ENCODE results near the gene SLC10A1. TPM values are rescaled to one million over a fixed set of nuclear protein-coding genes. Genes with fewer than 3 reads are reported as not detected.

SLC10A1 gene
- total and polyA plus RNA-seq, 2 of the 4 experiments (the other 2 are of a cell fraction): 0.03 TPM; not detected in 1

DNA sequence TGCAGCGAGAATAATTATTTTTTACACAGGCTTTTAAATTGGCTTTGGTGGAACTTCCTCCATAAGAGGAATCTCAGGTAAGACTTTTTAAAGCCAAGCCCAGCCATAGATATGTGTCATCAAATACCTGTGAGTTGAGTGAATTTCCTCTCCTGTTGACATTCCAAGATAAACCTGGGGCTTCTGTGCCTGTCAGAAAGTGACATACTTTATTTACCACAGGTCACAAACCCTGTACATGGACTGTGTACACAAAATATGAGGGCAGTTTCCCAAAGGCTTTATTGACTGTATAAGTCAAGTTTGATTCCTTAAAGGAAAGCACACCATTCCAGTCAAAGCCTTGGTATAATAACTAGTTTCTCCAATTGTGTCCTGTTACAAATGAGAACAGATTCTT is 56.0 kb downstream of the SLC10A1 start:
- intact Hi-C loops (cut with micrococcal nuclease) (no loop called here), dilution Hi-C loops (cut with HindIII; ENCODE audit: low sequenced_read_pairs, unreplicated experiment) (no loop called here)
- no TSS peak for BruUV-seq (replicated peaks)

More for the DNA sequence above, 56.0 kb downstream of the SLC10A1 start:
- no peak overlapping the region for H2AK5ac ChIP-seq (ENCODE audit: low read depth, low read length)
- TF ChIP-seq RCOR1 (IDR thresholded peaks at IDR 0.05; ENCODE audit: insufficient replicate concordance, low read length) (no peak), BHLHE40 (IDR thresholded peaks at IDR 0.05; ENCODE audit: low read depth, low read length) (no peak), CEBPB (IDR thresholded peaks at IDR 0.05; ENCODE audit: low read depth, low read length) (no peak), POLR2A (IDR thresholded peaks at IDR 0.05; ENCODE audit: low read depth, low read length) (no peak), RFX5 (IDR thresholded peaks at IDR 0.05; ENCODE audit: low read depth, low read length) (no peak), MAFK (IDR thresholded peaks at IDR 0.05; ENCODE audit: low read depth, low read length) (no peak), SMC3 (IDR thresholded peaks at IDR 0.05; ENCODE audit: low read depth, low read length) (no peak), MAZ (IDR thresholded peaks at IDR 0.05; ENCODE audit: borderline replicate concordance, low read depth, low read length) (no peak), RAD21 (IDR thresholded peaks at IDR 0.05; ENCODE audit: low read length) (no peak), NFE2L2 (IDR thresholded peaks at IDR 0.05; ENCODE audit: low read depth, low read length) (no peak), MXI1 (IDR thresholded peaks at IDR 0.05; ENCODE audit: borderline replicate concordance, low read depth, low read length) (no peak), CHD1 (IDR thresholded peaks at IDR 0.05; ENCODE audit: low read depth, low read length) (no peak)
- TF ChIP-seq, protein P1, sequence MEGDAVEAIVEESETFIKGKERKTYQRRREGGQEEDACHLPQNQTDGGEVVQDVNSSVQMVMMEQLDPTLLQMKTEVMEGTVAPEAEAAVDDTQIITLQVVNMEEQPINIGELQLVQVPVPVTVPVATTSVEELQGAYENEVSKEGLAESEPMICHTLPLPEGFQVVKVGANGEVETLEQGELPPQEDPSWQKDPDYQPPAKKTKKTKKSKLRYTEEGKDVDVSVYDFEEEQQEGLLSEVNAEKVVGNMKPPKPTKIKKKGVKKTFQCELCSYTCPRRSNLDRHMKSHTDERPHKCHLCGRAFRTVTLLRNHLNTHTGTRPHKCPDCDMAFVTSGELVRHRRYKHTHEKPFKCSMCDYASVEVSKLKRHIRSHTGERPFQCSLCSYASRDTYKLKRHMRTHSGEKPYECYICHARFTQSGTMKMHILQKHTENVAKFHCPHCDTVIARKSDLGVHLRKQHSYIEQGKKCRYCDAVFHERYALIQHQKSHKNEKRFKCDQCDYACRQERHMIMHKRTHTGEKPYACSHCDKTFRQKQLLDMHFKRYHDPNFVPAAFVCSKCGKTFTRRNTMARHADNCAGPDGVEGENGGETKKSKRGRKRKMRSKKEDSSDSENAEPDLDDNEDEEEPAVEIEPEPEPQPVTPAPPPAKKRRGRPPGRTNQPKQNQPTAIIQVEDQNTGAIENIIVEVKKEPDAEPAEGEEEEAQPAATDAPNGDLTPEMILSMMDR (conservative IDR thresholded peaks at IDR 0.05; ENCODE audit: low read depth, low read length): no peak
- TF ChIP-seq, protein P2, sequence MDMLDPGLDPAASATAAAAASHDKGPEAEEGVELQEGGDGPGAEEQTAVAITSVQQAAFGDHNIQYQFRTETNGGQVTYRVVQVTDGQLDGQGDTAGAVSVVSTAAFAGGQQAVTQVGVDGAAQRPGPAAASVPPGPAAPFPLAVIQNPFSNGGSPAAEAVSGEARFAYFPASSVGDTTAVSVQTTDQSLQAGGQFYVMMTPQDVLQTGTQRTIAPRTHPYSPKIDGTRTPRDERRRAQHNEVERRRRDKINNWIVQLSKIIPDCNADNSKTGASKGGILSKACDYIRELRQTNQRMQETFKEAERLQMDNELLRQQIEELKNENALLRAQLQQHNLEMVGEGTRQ (IDR thresholded peaks at IDR 0.05; ENCODE audit: low read depth, low read length): no peak
- TF ChIP-seq, protein P3, sequence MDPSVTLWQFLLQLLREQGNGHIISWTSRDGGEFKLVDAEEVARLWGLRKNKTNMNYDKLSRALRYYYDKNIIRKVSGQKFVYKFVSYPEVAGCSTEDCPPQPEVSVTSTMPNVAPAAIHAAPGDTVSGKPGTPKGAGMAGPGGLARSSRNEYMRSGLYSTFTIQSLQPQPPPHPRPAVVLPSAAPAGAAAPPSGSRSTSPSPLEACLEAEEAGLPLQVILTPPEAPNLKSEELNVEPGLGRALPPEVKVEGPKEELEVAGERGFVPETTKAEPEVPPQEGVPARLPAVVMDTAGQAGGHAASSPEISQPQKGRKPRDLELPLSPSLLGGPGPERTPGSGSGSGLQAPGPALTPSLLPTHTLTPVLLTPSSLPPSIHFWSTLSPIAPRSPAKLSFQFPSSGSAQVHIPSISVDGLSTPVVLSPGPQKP (IDR thresholded peaks at IDR 0.05; ENCODE audit: borderline replicate concordance, low read depth, low read length): no peak
- H3K14ac ChIP-seq (replicated peaks; ENCODE audit: low read depth, low read length): no peak overlapping the region
- no peak overlapping the region for H2BK20ac ChIP-seq (ENCODE audit: low read depth, low read length)
- WGBS, 2 experiments (ENCODE audit: extremely low coverage in 2 of 2, insufficient read length in 1 of 2): no CpG with 5 or more reads among the region's 1 CpG
- H3K36me3 ChIP-seq (ENCODE audit: control insufficient read depth, insufficient read depth, low read length): no peaks in the 10 kb centered on the region
- DNase-seq (no peak), ATAC-seq (ENCODE audit: low read depth) (no peak)
- no peak overlapping the region for H3K4me2 ChIP-seq (ENCODE audit: low read depth, low read length)
- H3K4ac ChIP-seq (ENCODE audit: low read depth, low read length): no peak overlapping the region
- H3K9me3 ChIP-seq (ENCODE audit: control insufficient read depth, insufficient read depth, low read length): no peaks in the 10 kb centered on the region
- no peak overlapping the region for H2AFZ ChIP-seq (replicated peaks; ENCODE audit: low read length, poor library complexity)
- POLR2A ChIA-PET (ENCODE audit: unreplicated experiment): no interaction called here
- no peak overlapping the region for H2BK5ac ChIP-seq (ENCODE audit: low read depth, low read length, poor library complexity, severe bottlenecking)
- H3K18ac ChIP-seq (ENCODE audit: low read depth, low read length): no peak overlapping the region
- no peak overlapping the region for H3K27ac ChIP-seq (ENCODE audit: insufficient read depth, low read length)
- H3K56ac ChIP-seq (ENCODE audit: extremely low read depth, insufficient read depth, low read length): no peak overlapping the region
- H3K79me1 ChIP-seq (ENCODE audit: low read depth in 1 of 2, low read length in 2 of 2): no peaks in the 10 kb centered on the region
- in situ Hi-C loops (cut with MboI; ENCODE audit: low sequenced_read_pairs): loop anchor here (25.0 kb wide), 1 partner anchor 479 kb away; the partner anchor contains the start of gene GALNT16
- H3K9me1 ChIP-seq (ENCODE audit: insufficient read depth, low read length): no peaks in the 10 kb centered on the region
- H4K20me1 ChIP-seq (ENCODE audit: insufficient read depth, low read length): no peaks in the 10 kb centered on the region
- CTCF ChIA-PET: no interaction called here
- H3K23ac ChIP-seq (ENCODE audit: low read depth, low read length): no peak overlapping the region
- H3K27me3 ChIP-seq (ENCODE audit: control insufficient read depth, insufficient read depth, low read length): peaks cover 10% of the 10 kb centered on the region
- no peaks in the 10 kb centered on the region for H3K4me1 ChIP-seq (ENCODE audit: control insufficient read depth, insufficient read depth, low read length)
- H4K91ac ChIP-seq (ENCODE audit: insufficient read depth, low read depth, low read length): no peak overlapping the region
- no peak overlapping the region for H3K9ac ChIP-seq (ENCODE audit: low read depth, low read length)
- H4K5ac ChIP-seq (ENCODE audit: low read depth, low read length): no peak overlapping the region
- no peak overlapping the region for H2AK9ac ChIP-seq (replicated peaks; ENCODE audit: low read depth, low read length, poor library complexity)
- no peak overlapping the region for H4K8ac ChIP-seq (ENCODE audit: low read depth in 2 of 2, low read length in 2 of 2)
- H2BK15ac ChIP-seq (ENCODE audit: low read depth, low read length): no peak overlapping the region
- no peak overlapping the region for H3K4me3 ChIP-seq (ENCODE audit: insufficient read depth, low read depth, low read length)
- H2BK120ac ChIP-seq (ENCODE audit: low read depth, low read length): no peak overlapping the region
